Measurements from ENCODE around the gene KCNB1.
"Not testable (repeated sequence)": the region's sequence is repeated elsewhere in the genome, so short reads cannot be mapped to it uniquely, and the experiment has no call there.

KCNB1 gene

GRCh38 chr20:49431329-49431728 lies 51.1 kb downstream of the KCNB1 start:
- DNase-seq = no peak

GRCh38 chr20:49430320-49430719 lies 52.1 kb downstream of the KCNB1 start:
- DNase-seq = no peak

- DNase-seq = no peak
Observed at GRCh38 chr20:49427751-49428518, 54.5 kb downstream of the KCNB1 start.

GRCh38 chr20:49426873-49427272 lies 55.6 kb downstream of the KCNB1 start:
- DNase-seq = no peak

GRCh38 chr20:49426395-49426794 lies 56.1 kb downstream of the KCNB1 start:
- no peak for DNase-seq

- DNase-seq = no peak
Observed at GRCh38 chr20:49424536-49424935, 57.9 kb downstream of the KCNB1 start.

- DNase-seq = no peak
Observed at GRCh38 chr20:49422161-49422560, 60.3 kb downstream of the KCNB1 start.

- no peak for DNase-seq
Observed at GRCh38 chr20:49420811-49421295, 61.6 kb downstream of the KCNB1 start.

- DNase-seq = no peak
Observed at GRCh38 chr20:49420292-49420691, 62.2 kb downstream of the KCNB1 start.

- no peak for DNase-seq
Observed at GRCh38 chr20:49419785-49420184, 62.7 kb downstream of the KCNB1 start.

GRCh38 chr20:49418809-49419208 lies 63.7 kb downstream of the KCNB1 start:
- no peak for DNase-seq

GRCh38 chr20:49417843-49418555 lies 64.5 kb downstream of the KCNB1 start:
- no peak for DNase-seq

GRCh38 chr20:49415668-49416044 lies 66.8 kb downstream of the KCNB1 start:
- no peak for DNase-seq

- no peak for DNase-seq
Observed at GRCh38 chr20:49415005-49415667, 67.3 kb downstream of the KCNB1 start.

- no peak for DNase-seq
Observed at GRCh38 chr20:49413677-49414076, 68.8 kb downstream of the KCNB1 start.

GRCh38 chr20:49412953-49413352 lies 69.5 kb downstream of the KCNB1 start:
- no peak for DNase-seq

GRCh38 chr20:49412254-49412653 lies 70.2 kb downstream of the KCNB1 start:
- no peak for DNase-seq

GRCh38 chr20:49411221-49411925 lies 71.1 kb downstream of the KCNB1 start:
- no peak for DNase-seq

- not testable (repeated sequence) for DNase-seq
Observed at GRCh38 chr20:49409975-49410621, 72.4 kb downstream of the KCNB1 start.

- no peak for DNase-seq
Observed at GRCh38 chr20:49409302-49409974, 73.0 kb downstream of the KCNB1 start.

- DNase-seq = no peak
Observed at GRCh38 chr20:49408509-49409104, 73.9 kb downstream of the KCNB1 start.

GRCh38 chr20:49406666-49407065 lies 75.8 kb downstream of the KCNB1 start:
- no peak for DNase-seq
